Measurements from ENCODE around the gene ANKRD16.
"Not testable (repeated sequence)": the region's sequence is repeated elsewhere in the genome, so short reads cannot be mapped to it uniquely, and the experiment has no call there.

ANKRD16 gene

DNA sequence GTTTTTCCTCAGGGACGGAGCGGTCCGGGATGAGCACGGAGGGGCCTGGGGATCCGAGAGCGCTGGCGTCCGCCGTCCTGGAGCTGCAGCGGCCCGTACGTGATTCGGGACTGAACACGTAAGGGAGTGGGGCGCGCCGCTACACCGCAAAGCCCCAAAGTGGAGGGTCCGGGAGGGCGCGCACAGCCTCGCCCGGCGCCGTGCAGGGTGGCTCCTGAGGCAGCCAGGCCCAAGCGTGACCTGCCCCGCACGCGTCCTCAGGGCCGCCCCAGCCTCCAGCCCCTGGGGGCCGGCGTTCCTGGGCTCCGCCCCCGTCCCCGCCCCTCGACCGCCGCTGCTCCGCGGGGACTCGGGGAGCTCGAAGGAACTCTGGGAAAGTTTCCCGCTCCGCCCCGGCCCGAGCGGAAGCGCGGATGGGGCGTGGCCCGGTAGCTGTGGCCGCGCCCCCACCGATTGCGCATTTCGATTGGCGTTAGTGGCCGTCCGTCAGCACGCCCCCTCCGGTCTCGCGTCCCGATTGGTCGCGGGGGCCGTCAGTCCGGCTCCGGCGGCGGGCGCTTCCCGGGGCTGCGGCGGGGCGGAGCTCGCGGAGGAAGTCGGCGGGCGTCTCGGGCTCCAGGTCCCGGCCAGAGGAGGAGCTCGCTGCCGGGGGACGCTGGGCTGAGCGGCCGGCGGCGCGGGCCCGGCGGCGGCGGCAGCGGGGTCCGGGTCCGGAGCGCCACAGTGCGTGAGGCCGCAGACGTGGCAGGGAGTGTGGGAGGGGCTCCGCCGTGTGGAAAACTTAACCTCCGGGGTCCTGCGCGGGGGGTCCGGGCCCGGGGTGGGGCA is at the start of gene ANKRD16, which contains the start of gene FBH1:
Gene ANKRD16 (minus strand): TSS at position 270 of the 828 bp plus-strand sequence. CDS start 539 bp downstream, outside the sequence.
Gene FBH1 (plus strand): TSS at position 620 of the 828 bp plus-strand sequence. CDS start 103 bp downstream, at position 723.
- peak; percentile 96 to 98 for DNase-seq (ENCODE audit: low read depth in 2 of 2)

GRCh38 chr10:5938291-5938690 is 48.6 kb upstream of the ANKRD16 start:
- no peak for DNase-seq (ENCODE audit: low read depth in 2 of 2)

- DNase-seq (ENCODE audit: low read depth in 2 of 2) = no peak
These were observed 47.3 kb upstream of the ANKRD16 start for GRCh38 chr10:5937016-5937415.

GRCh38 chr10:5935628-5936027 is 45.9 kb upstream of the ANKRD16 start:
- DNase-seq (ENCODE audit: low read depth in 2 of 2) = no peak

- DNase-seq (ENCODE audit: low read depth in 2 of 2) = no peak
These were observed 44.3 kb upstream of the ANKRD16 start for GRCh38 chr10:5933909-5934546.

GRCh38 chr10:5932345-5932744 is 42.7 kb upstream of the ANKRD16 start:
- no peak for DNase-seq (ENCODE audit: low read depth in 2 of 2)

- DNase-seq (ENCODE audit: low read depth in 2 of 2) = no peak
These were observed 40.6 kb upstream of the ANKRD16 start for GRCh38 chr10:5930272-5930671.

- no peak for DNase-seq (ENCODE audit: low read depth in 2 of 2)
These were observed 39.7 kb upstream of the ANKRD16 start for GRCh38 chr10:5929442-5929841.

DNA sequence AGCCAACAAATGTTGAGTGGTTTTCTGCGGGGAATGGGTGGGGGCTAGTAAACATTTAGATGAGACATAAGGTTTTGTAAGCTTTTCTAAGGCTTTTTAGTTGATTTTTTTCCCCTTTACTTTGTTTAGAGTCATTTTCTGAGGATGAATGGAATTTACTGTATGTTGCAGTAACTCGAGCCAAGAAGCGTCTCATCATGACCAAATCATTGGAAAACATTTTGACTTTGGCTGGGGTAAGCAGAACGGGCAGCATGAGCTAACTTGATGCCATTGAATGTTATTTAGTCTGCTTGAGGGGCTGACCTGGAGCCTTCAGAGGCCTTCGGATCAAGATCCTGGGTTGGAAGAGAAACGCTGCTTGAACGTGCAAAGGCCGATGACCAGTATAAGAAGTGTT is 37.6 kb upstream of the ANKRD16 start:
- no peak for DNase-seq (ENCODE audit: low read depth in 2 of 2)

GRCh38 chr10:5924889-5925288 is 35.2 kb upstream of the ANKRD16 start:
- DNase-seq (ENCODE audit: low read depth in 2 of 2) = no peak

- no peak for DNase-seq (ENCODE audit: low read depth in 2 of 2)
These were observed 32.1 kb upstream of the ANKRD16 start for GRCh38 chr10:5921746-5922145.

DNA sequence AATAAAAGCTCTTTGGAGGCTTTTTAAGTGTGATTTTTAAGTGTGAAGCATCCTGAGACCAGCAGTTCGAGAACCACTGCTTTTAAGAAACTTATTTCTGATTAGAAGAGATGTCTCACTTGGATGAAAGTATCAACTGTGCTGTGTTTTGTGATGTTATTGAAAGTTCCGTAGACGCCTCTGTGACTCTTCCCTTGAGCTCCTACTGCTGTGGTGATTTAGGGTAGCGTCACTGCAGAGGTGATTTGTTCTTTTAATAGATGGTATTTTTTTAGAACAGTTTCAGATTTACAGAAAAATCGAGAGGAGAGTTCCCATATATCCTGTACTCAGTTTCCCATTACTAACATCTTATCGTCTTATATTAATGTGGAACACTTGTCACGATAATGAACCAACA is 29.9 kb upstream of the ANKRD16 start:
- DNase-seq (ENCODE audit: low read depth in 2 of 2) = no peak

DNA sequence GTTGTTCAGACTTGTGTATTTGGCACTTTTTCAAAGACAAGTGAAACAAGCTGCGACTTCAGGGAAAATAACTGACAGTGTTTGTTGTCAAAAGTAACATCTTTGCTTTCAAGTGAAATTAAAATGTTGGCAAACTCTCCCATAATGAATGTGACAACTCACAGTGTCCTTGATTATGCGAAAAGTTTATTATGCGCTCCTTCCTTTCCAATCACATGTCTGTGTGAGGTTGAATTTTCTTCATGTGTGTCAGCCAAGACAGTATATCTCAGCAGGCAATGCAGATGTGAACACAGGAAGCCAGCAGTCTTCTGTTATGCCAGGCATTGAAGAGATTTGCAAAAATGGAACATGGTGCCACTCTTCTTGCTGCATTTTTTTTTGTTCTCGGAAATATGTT is 29.1 kb upstream of the ANKRD16 start:
- no peak for DNase-seq (ENCODE audit: low read depth in 2 of 2)

GRCh38 chr10:5917305-5917704 is 27.6 kb upstream of the ANKRD16 start:
- no peak for DNase-seq (ENCODE audit: low read depth in 2 of 2)

DNA sequence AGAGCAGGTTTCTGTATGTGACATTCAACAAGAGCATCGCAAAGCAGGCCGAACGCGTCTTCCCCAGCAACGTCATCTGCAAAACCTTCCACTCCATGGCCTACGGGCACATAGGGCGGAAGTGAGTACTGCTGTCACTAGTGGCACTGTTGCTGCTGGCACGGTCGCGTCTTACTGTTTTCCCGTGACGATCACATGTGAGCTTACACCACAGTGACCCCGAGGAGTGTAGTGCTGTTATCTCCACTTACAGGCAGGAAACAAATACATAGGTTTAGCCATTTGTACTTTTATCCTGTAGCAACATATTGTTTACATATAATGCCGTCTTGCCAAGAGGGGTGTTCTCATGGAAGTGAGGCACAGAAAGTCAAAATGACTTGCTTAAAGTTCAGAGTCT is 25.8 kb upstream of the ANKRD16 start:
- no peak for DNase-seq (ENCODE audit: low read depth in 2 of 2)

GRCh38 chr10:5913736-5914135 is 24.0 kb upstream of the ANKRD16 start:
- no peak for DNase-seq (ENCODE audit: low read depth in 2 of 2)

DNA sequence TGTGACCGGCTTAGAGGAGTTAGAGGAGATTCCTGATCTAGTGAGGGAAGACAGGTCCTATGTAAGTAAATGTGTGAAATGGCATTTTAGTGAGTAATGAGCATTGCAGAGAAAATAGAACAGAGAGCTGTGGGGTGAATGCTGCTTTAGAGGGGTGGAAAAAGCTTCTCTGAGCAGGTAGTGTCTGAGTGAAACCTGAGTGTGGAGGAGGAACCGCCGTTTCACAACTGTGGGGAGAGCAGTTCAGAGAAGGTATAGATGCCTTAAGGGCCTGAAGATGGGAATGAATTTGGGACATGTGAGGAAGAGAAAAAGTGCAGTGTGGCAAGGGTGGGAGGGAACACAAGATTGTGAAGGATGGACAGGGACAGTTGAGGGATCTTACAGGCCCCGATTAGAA is 22.0 kb upstream of the ANKRD16 start:
- no peak for DNase-seq (ENCODE audit: low read depth in 2 of 2)

GRCh38 chr10:5910323-5911100 is 20.8 kb upstream of the ANKRD16 start:
- no peak for DNase-seq (ENCODE audit: low read depth in 2 of 2)

GRCh38 chr10:5908676-5909075 is 19.0 kb upstream of the ANKRD16 start:
- DNase-seq (ENCODE audit: low read depth in 2 of 2) = not testable (repeated sequence)

DNA sequence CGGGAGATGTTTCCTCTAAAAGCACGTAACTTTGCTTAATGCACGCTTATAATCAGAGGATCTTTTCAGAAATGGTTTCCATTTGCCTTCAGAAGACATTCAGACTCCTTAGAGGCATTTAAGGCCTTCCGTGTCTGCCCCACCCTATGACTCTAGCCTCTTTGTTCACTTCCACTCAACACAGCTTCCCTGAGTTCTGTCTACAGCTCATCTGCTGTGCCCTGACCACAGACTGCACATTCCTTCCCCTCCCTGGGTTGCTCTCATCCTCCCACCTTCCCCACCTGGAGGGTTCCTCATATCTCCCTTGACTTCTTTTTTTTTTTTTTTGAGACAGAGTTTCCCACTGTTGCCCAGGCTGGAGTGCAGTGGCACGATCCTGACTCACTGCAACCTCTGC is 17.0 kb upstream of the ANKRD16 start:
- DNase-seq (ENCODE audit: low read depth in 2 of 2) = no peak

DNA sequence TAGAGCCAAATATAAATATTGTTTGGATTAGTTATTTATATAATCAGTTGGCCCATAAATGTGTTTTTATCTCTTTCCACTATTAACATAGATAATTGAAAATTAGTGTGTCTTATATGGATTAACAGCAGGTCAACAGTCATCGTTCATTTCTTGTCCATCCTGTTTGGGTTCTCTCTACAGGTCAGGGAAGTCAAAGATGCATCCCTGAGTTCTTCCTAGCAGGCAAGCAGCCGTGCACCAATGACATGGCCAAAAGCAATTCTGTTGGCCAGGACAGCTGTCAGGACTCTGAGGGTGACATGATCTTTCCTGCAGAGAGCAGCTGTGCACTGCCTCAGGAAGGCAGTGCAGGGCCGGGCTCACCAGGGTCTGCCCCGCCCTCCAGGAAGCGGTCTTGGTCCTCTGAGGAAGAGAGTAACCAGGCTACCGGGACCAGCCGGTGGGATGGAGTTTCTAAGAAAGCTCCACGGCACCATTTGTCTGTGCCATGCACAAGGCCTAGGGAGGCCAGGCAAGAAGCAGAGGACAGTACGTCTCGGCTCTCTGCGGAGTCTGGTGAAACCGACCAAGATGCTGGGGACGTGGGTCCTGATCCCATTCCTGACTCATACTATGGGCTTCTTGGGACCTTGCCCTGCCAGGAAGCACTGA is 16.3 kb upstream of the ANKRD16 start:
- DNase-seq (ENCODE audit: low read depth in 2 of 2) = no peak

- no peak for DNase-seq (ENCODE audit: low read depth in 2 of 2)
These were observed 14.5 kb upstream of the ANKRD16 start for GRCh38 chr10:5904227-5904626.
